T-helper 1 cell treated with Interleukin-12 subunit alpha and Interleukin-12 subunit beta and Interleukin-4 antibody, amounts not matched to agents 30 μg/mL and 1 μg/mL, for 36 hours (primary cell): ENCODE results near the gene AHCYL1.

Source experiments
- H3K27ac Mint-ChIP-seq: one replicate; pipeline ENCODE4 v1.8.0; 2021; ENCODE audit warnings: mild to moderate bottlenecking, mixed read lengths
- H3K27me3 Mint-ChIP-seq: one replicate; pipeline ENCODE4 v1.8.0; 2021; ENCODE audit warnings: low read depth, mixed read lengths
- H3K36me3 Mint-ChIP-seq: one replicate; pipeline ENCODE4 v1.8.0; 2021; ENCODE audit warnings: low read depth, mixed read lengths
- H3K4me1 Mint-ChIP-seq: one replicate; pipeline ENCODE4 v1.8.0; 2021; ENCODE audit warnings: low read depth, mixed read lengths
- H3K4me3 Mint-ChIP-seq: one replicate; pipeline ENCODE4 v1.8.0; 2021; ENCODE audit warnings: mild to moderate bottlenecking, moderate library complexity, mixed read lengths
- H3K9me3 Mint-ChIP-seq: one replicate; pipeline ENCODE4 v1.8.0; 2021; ENCODE audit warnings: mixed read lengths

AHCYL1 gene

DNA sequence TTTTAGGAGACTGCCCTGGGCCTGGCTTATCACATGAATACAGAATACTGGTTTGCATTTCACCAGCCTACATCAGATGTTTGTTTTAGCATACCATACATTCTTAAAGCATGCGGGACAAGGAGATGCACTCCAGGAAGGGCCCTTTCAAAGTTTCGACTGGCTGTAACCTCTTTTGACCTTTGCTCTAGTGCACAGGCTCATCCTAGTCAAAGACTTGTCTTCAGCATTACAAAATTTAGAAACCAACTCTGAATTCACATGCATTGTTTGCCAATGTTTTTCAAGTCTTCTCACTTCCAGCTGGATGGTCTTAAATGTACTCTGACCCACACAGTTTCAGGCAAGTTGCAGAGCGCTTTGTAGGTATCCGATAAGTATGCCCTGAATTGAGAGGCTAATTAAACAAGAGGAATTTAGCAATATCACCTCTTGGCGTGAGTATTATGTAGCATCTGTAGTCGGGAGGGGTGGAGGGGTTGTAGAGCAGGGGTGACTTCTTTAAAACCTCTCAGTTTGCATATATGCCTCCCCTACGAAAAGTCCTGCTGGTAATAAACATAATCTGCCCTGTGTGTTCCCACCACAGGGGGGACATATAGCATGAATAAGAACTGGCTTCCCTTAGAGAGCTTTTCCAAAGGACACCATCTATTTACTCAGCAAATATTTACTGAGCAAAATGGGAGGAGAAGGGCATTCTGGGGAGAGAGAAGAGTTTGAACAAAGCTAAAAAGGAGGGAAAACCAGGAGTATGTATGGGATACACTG, 24.4 kb upstream of the AHCYL1 start:
- peaks cover 4% of the 10 kb centered on the region for H3K9me3 Mint-ChIP-seq
- no peak overlapping the region for H3K4me3 Mint-ChIP-seq
- H3K27ac Mint-ChIP-seq, result no peak overlapping the region
- H3K36me3 Mint-ChIP-seq, result no peaks in the 10 kb centered on the region
- peaks cover 42% of the 10 kb centered on the region for H3K27me3 Mint-ChIP-seq
- H3K4me1 Mint-ChIP-seq, result no peaks in the 10 kb centered on the region

DNA sequence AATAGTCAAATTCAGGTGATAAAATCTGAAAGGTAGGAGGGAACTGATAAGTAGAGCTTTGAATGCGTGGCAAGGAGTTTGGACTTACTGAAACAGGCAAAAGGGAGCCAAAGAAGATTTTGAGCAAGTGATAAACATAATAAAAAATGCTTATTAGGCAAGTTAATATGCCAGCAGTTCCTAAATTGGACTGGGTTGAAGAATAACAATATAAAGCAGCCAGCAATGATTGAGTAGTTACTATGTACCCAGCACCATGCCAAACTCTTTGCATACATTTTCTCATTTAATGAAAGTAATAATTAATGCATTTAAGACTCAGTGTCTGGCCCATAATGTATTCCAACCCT, 23.8 kb upstream of the AHCYL1 start:
- no peak overlapping the region for H3K4me3 Mint-ChIP-seq
- peaks cover 47% of the 10 kb centered on the region for H3K27me3 Mint-ChIP-seq
- no peak overlapping the region for H3K27ac Mint-ChIP-seq
- no peaks in the 10 kb centered on the region for H3K4me1 Mint-ChIP-seq
- H3K36me3 Mint-ChIP-seq, result no peaks in the 10 kb centered on the region
- peaks cover 8% of the 10 kb centered on the region for H3K9me3 Mint-ChIP-seq

DNA sequence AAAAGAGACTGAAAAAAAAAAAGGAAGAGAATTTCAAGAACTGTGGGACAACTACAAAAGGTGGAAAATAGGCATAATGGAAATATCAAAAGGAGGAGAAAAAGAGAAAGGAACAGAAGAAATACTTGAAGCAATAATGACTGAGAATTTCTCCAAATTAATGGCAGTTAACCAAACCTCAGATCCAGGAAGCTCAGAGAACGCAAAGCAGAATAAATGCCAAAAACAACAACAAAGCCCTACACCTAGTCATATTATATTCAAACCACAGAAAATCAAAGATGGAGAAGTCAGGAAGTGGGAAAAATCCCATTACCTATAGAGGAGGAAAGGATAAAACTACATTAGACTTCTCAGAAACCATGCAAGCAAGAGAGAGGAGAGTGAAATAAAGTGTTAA, 20.7 kb upstream of the AHCYL1 start:
- H3K4me1 Mint-ChIP-seq, result no peaks in the 10 kb centered on the region
- H3K9me3 Mint-ChIP-seq, result peaks cover 8% of the 10 kb centered on the region
- H3K27me3 Mint-ChIP-seq, result peaks cover 54% of the 10 kb centered on the region
- H3K27ac Mint-ChIP-seq, result no peak overlapping the region
- H3K36me3 Mint-ChIP-seq, result no peaks in the 10 kb centered on the region
- H3K4me3 Mint-ChIP-seq, result no peak overlapping the region

DNA sequence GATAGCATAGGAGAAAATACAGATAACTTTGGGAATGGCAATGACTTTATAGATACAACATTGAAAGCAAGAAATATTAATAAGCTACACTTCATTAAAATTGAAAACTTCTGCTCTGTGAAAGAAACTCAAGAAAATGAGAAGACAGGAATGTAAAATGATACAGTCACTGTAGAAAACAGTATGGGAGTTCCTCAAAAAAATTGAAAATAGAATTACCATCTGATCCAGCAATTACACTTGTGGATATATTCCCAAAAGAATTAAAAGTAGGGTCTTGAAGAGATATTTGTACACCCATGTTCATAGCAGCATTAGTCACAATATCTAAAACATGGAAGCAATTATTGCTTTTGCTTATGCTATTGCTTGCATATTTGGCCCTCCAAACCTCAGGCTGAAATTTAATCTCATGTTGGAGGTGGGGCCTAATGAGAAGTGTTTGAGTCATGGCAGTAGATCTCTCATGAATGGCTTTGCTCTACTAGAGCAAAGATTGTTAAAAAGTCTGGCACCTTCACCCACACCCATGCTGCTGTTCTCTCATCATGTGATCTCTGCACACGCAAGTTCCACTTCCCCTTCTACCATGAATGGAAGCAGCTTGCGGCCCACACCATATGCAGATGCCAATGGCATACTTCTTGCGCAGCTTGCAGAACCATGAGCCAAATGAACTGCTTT, 15.3 kb upstream of the AHCYL1 start:
- H3K4me3 Mint-ChIP-seq, result no peak overlapping the region

DNA sequence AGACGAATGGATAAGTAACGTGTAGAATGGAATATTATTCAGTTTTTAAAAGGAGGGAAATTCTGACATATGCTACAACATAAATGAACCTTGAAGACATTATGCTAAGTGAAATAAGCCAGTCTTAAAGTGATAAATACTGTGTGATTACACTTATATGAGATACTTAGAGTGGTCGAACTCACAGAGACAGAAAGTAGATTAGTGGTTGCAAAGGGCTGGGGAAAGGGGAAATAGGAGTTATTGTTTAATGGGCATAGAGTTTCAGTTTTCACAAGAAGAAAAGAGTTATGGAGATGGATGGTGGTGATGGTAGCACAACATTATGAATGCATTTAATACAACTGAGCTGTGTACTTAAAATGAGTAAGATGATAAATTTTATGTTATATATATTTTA, 14.7 kb upstream of the AHCYL1 start:
- H3K27ac Mint-ChIP-seq, result no peak overlapping the region
- H3K4me1 Mint-ChIP-seq, result no peaks in the 10 kb centered on the region
- no peak overlapping the region for H3K4me3 Mint-ChIP-seq
- peaks cover 7% of the 10 kb centered on the region for H3K9me3 Mint-ChIP-seq
- peaks cover 67% of the 10 kb centered on the region for H3K27me3 Mint-ChIP-seq
- H3K36me3 Mint-ChIP-seq, result no peaks in the 10 kb centered on the region

More for the DNA sequence above, 15.3 kb upstream of the AHCYL1 start:
- H3K27ac Mint-ChIP-seq, result no peak overlapping the region
- H3K36me3 Mint-ChIP-seq, result no peaks in the 10 kb centered on the region
- no peaks in the 10 kb centered on the region for H3K4me1 Mint-ChIP-seq
- H3K27me3 Mint-ChIP-seq, result peaks cover 68% of the 10 kb centered on the region
- peaks cover 8% of the 10 kb centered on the region for H3K9me3 Mint-ChIP-seq

DNA sequence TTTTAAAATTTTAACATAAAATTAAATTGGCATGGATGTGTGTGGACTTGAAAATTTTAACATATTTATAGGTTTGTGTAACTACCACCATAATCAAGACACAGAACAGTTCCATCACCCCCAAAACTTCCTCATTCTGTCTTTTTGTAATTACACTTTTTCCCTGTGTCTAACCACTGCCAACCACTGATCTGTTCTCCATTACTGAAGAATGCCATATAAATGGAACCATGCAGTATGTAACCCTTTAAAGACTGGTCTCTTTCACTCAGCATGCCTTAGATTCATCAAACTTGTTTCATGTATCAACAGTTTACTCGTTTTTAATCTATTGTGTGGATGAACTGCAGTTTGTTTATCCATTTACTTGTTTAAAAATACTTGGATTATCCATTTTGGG, 13.0 kb upstream of the AHCYL1 start:
- H3K27ac Mint-ChIP-seq, result no peak overlapping the region
- peaks cover 59% of the 10 kb centered on the region for H3K27me3 Mint-ChIP-seq
- H3K9me3 Mint-ChIP-seq, result no peaks in the 10 kb centered on the region
- no peaks in the 10 kb centered on the region for H3K4me1 Mint-ChIP-seq
- H3K36me3 Mint-ChIP-seq, result no peaks in the 10 kb centered on the region
- H3K4me3 Mint-ChIP-seq, result no peak overlapping the region

DNA sequence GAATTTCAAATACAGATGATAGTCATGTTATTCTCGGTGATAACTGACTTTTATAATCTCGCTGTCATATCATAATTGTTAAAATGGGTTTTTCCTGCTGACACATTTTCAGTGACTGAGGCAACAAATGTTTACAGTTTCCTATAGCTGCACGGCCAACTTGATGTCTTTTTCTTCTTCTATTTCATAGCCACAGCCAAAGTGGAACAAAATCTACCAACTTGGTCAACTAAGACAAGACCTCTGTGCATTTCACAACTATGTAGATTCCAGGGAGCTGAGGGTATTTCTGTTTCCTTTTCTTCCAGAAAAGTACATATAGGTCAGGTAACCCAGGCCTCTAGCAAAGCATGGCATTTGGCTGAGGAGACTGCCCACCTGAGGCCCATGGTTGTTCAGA, 10.4 kb upstream of the AHCYL1 start:
- peaks cover 1% of the 10 kb centered on the region for H3K36me3 Mint-ChIP-seq
- no peaks in the 10 kb centered on the region for H3K9me3 Mint-ChIP-seq
- peaks cover 43% of the 10 kb centered on the region for H3K27me3 Mint-ChIP-seq
- no peak overlapping the region for H3K4me3 Mint-ChIP-seq
- no peaks in the 10 kb centered on the region for H3K4me1 Mint-ChIP-seq
- no peak overlapping the region for H3K27ac Mint-ChIP-seq

DNA sequence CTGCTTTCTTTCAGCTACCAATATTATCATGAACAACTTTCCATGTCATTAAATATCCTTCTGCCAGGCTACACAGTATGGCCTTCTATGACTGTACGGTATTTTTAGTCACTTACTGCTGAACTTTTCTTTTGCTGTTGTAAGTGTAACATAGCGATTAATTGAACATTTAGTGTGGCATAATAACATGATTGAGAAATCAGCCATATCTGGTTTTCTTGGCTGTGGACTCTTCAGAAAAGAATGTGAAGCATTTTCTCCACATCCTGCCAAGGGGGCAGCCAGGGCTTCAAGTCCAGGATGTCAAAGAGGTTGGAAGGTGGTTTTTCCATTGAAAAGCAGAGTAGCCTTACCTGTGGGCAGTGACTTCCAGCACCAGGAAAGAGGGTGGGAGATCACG, 8.8 kb upstream of the AHCYL1 start:
- Mint-ChIP-seq H3K9me3 (no peaks in the 10 kb centered on the region), H3K27me3 (peaks cover 31% of the 10 kb centered on the region), H3K27ac (no peak overlapping the region), H3K4me3 (no peak overlapping the region), H3K36me3 (peaks cover 1% of the 10 kb centered on the region), H3K4me1 (peaks cover 2% of the 10 kb centered on the region)

DNA sequence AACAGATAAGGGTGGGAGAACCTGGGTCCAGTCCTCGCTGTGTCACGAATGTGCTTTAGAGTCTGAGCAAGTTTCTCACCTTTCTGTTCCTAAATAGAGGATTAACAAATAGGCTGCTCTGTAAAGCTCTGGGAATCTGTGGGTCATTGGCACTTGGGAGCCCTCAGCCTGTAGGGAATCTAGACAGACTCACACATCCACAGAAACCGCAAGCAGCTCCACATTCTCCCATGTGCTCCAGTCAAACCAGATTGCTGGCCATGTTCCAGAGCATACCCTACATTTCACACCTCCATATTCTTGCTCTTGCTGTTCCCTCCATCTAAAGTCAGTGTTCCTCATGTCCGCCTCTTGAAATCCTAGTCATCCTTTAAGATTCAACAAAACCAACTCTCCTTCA, 7.8 kb upstream of the AHCYL1 start:
- H3K4me3 Mint-ChIP-seq, result no peak overlapping the region
- peaks cover 2% of the 10 kb centered on the region for H3K4me1 Mint-ChIP-seq
- H3K9me3 Mint-ChIP-seq, result no peaks in the 10 kb centered on the region
- no peak overlapping the region for H3K27ac Mint-ChIP-seq
- peaks cover 20% of the 10 kb centered on the region for H3K27me3 Mint-ChIP-seq
- H3K36me3 Mint-ChIP-seq, result peaks cover 1% of the 10 kb centered on the region

DNA sequence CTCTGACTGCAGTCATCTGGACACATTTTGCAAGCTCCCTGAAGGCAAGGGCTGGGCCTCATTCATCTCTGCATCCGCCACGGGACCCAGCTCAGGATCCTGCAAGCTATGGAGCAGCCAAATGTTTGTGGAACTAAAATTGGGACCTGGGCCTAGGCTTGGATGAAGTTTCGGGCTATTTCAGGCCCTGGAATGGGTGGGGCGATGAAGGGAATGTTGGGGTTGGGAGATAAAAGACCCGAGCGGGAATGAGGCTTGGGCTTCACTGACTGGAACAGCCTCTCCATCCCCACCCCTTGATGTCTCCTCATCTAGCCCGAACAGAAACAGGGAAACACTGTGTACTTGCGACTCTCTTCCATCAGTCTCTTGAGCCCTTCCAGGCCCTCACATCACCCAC, 7.3 kb upstream of the AHCYL1 start:
- Mint-ChIP-seq H3K4me3 (no peak overlapping the region), H3K9me3 (no peaks in the 10 kb centered on the region), H3K27ac (no peak overlapping the region), H3K36me3 (peaks cover 1% of the 10 kb centered on the region), H3K27me3 (peaks cover 18% of the 10 kb centered on the region), H3K4me1 (peaks cover 4% of the 10 kb centered on the region)

DNA sequence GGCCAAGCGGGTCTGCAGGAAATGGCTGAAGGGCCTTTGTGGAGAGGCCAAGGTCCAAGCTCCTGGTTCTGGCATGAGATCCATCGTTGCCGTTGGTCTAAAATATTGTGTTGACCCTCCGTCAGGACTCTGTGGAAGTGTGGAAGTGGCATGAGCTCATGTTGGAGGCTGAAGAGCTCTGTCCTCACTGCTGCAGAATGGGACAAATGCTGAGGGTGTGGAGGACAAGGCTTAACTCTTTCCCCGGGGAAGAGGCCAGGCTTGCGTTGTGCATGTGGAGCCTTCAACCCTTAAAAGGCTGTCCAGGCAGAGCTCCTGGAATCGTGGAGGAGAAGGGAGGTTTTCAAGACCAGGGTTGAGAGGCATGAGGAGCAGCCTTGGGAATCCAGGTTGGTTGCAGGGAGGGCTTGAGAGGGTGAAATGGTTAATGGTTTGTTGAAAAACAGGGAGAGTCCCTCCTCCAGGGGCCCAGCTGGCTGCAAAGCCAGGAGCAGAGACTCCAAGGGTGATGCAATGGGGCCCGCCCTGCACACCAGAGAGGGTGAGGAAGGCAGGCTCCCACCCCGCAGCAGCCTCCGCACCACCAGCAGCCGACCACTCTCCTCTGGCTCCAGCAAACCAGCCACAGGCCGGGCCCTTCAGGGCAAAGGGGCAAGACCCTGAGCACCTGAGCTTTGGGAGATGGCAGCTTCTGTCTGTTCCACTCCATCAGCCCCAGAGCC, 6.7 kb upstream of the AHCYL1 start:
- Mint-ChIP-seq H3K4me1 (peaks cover 4% of the 10 kb centered on the region), H3K9me3 (no peaks in the 10 kb centered on the region), H3K27me3 (peaks cover 15% of the 10 kb centered on the region), H3K4me3 (no peak overlapping the region), H3K36me3 (peaks cover 1% of the 10 kb centered on the region), H3K27ac (no peak overlapping the region)

DNA sequence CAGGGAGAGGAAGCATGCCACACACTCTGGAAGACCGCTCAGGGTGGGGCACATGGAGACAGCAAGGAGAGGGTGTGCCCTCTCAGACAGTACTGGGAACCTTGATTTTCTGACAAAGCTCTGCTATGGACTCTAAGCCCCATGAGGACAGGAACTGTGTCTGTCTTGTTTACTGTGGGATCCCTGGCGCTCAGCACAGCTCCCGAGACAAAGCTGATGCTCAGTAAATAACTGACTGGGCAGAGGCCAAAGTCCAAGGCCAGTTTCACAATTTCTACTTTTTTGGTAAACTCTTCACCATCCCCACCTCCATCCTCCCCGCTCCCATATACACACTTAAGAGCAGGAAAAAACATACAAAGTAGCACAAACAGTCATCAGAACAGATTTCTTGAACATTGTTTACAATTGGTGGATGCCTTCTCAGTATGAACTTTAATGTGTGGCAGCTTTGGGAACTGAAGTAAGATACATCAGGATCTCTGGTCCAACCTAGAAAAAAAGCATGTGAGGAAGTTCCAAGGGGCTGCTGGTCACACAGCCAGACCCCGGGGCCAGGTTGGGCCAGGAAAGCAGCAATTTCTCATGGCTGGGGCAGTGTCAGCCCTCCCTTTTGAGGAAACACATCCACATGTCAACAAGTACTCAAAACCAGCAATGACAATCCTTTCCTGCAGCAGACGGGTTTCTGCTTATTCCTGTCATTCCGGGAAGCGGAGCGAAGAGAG, 5.6 kb upstream of the AHCYL1 start:
- Mint-ChIP-seq H3K9me3 (no peaks in the 10 kb centered on the region), H3K27me3 (peaks cover 9% of the 10 kb centered on the region), H3K4me3 (no peak overlapping the region), H3K27ac (no peak overlapping the region), H3K4me1 (peaks cover 8% of the 10 kb centered on the region), H3K36me3 (peaks cover 1% of the 10 kb centered on the region)

DNA sequence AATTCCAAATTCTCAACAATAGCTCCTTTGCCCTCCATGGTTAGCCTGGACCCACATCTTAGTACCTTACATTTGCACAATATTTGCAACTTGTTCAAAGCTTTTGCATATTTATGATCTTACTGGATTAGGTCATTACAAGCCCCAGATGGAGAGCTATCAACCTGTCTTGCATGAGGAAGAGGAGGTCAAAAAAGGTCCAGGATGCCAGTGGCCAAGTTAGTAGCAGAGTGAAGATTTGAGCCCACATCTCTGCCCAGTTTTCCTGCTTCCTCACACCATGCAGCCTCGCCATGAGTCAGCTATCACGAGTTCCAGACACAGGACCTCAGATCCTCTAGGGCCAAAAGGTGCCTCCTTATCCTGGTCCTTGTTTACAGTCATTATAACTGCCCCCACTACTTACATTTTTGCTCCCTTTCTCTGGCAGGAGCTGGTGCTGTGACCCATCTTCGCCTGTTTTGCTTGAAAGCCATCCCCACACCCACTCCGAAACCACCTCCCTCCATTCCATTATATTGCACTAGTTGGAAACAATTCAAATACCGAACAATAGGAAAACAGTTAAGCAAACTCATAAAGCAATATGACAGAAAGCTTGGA, 5.0 kb upstream of the AHCYL1 start:
- Mint-ChIP-seq H3K4me3 (no peak overlapping the region), H3K36me3 (peaks cover 2% of the 10 kb centered on the region), H3K4me1 (peaks cover 10% of the 10 kb centered on the region), H3K27me3 (peaks cover 9% of the 10 kb centered on the region), H3K9me3 (no peaks in the 10 kb centered on the region), H3K27ac (no peak overlapping the region)

DNA sequence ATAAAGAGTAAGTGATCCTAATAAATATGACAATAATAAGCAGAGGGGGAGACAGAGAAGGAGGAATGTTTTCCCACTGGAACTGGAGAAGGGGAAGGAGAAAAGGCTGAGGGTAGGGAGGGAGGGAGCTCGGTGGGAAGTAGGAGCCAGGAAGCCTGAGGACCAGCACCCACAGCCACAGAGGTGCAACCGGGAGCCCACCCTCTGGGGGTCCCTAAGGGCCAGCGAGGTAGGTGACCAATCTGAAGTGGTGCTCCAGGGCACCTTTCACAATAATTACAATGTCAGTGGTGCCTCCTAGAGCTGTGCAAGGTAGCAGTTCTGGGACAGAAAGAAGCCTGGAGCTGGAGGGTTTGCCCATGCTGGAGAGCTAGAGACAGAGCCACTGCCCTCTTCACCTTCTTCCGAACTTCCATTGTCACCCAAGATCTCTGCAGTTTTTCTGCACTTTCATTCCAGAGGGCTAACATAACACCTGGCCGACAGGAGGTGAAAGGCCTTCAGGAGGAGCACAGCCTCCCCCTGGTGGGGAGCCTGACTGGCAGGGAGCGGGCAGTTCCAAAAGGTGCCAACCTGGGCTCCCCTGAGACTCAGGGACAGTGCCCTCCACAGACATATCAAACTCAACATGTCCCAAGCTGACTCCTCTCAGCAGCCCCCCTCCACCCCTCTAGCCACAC, 4.1 kb upstream of the AHCYL1 start:
- Mint-ChIP-seq H3K36me3 (peaks cover 7% of the 10 kb centered on the region), H3K4me1 (peaks cover 14% of the 10 kb centered on the region), H3K4me3 (no peak overlapping the region), H3K9me3 (no peaks in the 10 kb centered on the region), H3K27ac (no peak overlapping the region), H3K27me3 (peaks cover 9% of the 10 kb centered on the region)
